ENCODE measurements around the gene CHRNA9. TPM values are rescaled to one million over a fixed set of nuclear protein-coding genes. Genes with fewer than 3 reads are reported as not detected.

The CHRNA9 gene
- polyA plus RNA-seq, 1 of the 3 experiments (the other 2 are of a cell fraction) = 0.05 TPM

DNA sequence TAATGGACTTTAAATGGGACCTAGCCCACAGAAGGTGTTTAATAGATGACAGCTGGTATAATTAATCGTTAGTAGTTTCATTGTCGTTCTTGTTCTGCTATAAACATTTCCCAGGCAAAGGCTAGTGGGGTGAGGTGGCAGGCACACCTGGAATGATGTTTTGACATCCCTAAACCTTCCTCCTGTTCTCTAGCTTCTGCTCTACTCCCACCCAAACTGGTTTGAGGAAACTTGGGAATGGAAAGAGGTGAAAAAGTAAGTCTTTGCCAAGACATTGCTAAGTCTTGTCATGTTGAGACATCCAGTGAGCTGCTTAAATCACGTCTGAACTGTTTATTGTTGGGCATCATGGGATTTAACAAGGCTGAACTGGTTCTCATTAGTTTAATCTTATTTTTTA lies 37.5 kb downstream of the CHRNA9 start:
- Histone ChIP-seq H3K9me2 (no peaks in the 10 kb centered on the region), H4K20me1 (ENCODE audit: insufficient read depth) (no peaks in the 10 kb centered on the region), H2AFZ (ENCODE audit: low read depth) (no peak overlapping the region), H3K27ac (ENCODE audit: low read depth in 2 of 2, low read length in 1 of 2) (no peak overlapping the region), H3K4me2 (no peak overlapping the region), H3K36me3 (replicated peaks in 1 of 2; ENCODE audit: control insufficient read depth in 1 of 2, insufficient read depth in 2 of 2, low read length in 1 of 2) (no peaks in the 10 kb centered on the region), H3F3A (replicated peaks; ENCODE audit: insufficient read depth) (no peaks in the 10 kb centered on the region), H3K4me3 (ENCODE audit: low read depth in 2 of 2, low read length in 1 of 2) (no peak overlapping the region), H3K4me1 (ENCODE audit: control insufficient read depth in 1 of 2, insufficient read depth in 2 of 2, low read depth in 1 of 2, low read length in 1 of 2) (no peaks in the 10 kb centered on the region), H3K27me3 (ENCODE audit: insufficient read depth) (no peaks in the 10 kb centered on the region), H3K9me3 (no peaks in the 10 kb centered on the region), H3K9ac (no peak overlapping the region), H3K79me2 (ENCODE audit: insufficient read depth) (no peaks in the 10 kb centered on the region)
- POLR2A ChIA-PET = no interaction called here
- CTCF ChIA-PET = no interaction called here
- no peak for TF ChIP-seq POLR2AphosphoS5 (IDR thresholded peaks at IDR 0.05; ENCODE audit: low read depth, low read length)
- TF ChIP-seq, protein P1, sequence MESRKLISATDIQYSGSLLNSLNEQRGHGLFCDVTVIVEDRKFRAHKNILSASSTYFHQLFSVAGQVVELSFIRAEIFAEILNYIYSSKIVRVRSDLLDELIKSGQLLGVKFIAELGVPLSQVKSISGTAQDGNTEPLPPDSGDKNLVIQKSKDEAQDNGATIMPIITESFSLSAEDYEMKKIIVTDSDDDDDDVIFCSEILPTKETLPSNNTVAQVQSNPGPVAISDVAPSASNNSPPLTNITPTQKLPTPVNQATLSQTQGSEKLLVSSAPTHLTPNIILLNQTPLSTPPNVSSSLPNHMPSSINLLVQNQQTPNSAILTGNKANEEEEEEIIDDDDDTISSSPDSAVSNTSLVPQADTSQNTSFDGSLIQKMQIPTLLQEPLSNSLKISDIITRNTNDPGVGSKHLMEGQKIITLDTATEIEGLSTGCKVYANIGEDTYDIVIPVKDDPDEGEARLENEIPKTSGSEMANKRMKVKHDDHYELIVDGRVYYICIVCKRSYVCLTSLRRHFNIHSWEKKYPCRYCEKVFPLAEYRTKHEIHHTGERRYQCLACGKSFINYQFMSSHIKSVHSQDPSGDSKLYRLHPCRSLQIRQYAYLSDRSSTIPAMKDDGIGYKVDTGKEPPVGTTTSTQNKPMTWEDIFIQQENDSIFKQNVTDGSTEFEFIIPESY (IDR thresholded peaks at IDR 0.05; ENCODE audit: borderline replicate concordance, low read depth) = no peak
- TF ChIP-seq TCF12 (IDR thresholded peaks at IDR 0.05) = no peak
- no peak for TF ChIP-seq FOXM1 (IDR thresholded peaks at IDR 0.05; ENCODE audit: low read depth)
- no peak for TF ChIP-seq YY1 (IDR thresholded peaks at IDR 0.05; ENCODE audit: low read depth)
- no peak for TF ChIP-seq NRF1 (IDR thresholded peaks at IDR 0.05; ENCODE audit: low read depth, low read length)
- TF ChIP-seq RXRA (IDR thresholded peaks at IDR 0.05; ENCODE audit: borderline replicate concordance, low read depth) = no peak
- no peak for TF ChIP-seq ELF1 (IDR thresholded peaks at IDR 0.05)
- TF ChIP-seq SMC3 (IDR thresholded peaks at IDR 0.05; ENCODE audit: low read depth, low read length) = no peak
- TF ChIP-seq FOSL2 (IDR thresholded peaks at IDR 0.05; ENCODE audit: borderline replicate concordance, low read depth) = no peak
- no peak for TF ChIP-seq JUND (IDR thresholded peaks at IDR 0.05)
- TF ChIP-seq, protein P2, sequence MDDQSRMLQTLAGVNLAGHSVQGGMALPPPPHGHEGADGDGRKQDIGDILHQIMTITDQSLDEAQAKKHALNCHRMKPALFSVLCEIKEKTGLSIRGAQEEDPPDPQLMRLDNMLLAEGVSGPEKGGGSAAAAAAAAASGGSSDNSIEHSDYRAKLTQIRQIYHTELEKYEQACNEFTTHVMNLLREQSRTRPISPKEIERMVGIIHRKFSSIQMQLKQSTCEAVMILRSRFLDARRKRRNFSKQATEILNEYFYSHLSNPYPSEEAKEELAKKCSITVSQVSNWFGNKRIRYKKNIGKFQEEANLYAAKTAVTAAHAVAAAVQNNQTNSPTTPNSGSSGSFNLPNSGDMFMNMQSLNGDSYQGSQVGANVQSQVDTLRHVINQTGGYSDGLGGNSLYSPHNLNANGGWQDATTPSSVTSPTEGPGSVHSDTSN (IDR thresholded peaks at IDR 0.05) = no peak
- WGBS (ENCODE audit: low lambda C conversion rate) = 71% methylated on average over 3 of the region's 3 CpGs
- no peak for DNase-seq

DNA sequence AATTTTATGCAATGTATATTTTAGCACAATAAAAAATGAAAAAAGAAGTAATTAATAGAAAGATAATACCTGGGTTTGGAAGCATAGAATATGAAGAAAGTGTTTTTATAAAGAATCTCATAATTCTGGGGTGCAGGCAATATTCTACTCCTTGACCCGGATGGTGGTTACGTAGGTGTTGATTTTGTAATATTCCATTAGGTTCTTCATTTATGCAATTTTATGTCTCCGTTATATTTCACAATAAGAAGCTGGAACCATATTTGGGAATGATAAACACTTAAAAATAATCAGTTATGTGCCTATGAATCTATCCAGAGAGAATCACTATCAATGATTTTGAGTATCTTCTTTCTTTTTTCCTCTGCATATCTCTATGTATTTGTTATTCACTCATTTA lies 38.5 kb downstream of the CHRNA9 start:
- H3K9me2 ChIP-seq = no peaks in the 10 kb centered on the region
- POLR2A ChIA-PET = no interaction called here
- CTCF ChIA-PET = no interaction called here

More for the DNA sequence above, 38.5 kb downstream of the CHRNA9 start:
- Histone ChIP-seq H3K27me3 (ENCODE audit: insufficient read depth) (no peaks in the 10 kb centered on the region), H2AFZ (ENCODE audit: low read depth) (no peak overlapping the region), H3K36me3 (replicated peaks in 1 of 2; ENCODE audit: control insufficient read depth in 1 of 2, insufficient read depth in 2 of 2, low read length in 1 of 2) (no peaks in the 10 kb centered on the region), H3K79me2 (ENCODE audit: insufficient read depth) (no peaks in the 10 kb centered on the region), H3K4me1 (ENCODE audit: control insufficient read depth in 1 of 2, insufficient read depth in 2 of 2, low read depth in 1 of 2, low read length in 1 of 2) (no peaks in the 10 kb centered on the region), H4K20me1 (ENCODE audit: insufficient read depth) (no peaks in the 10 kb centered on the region), H3K9me3 (no peaks in the 10 kb centered on the region), H3K9ac (no peak overlapping the region), H3K4me2 (no peak overlapping the region), H3K4me3 (ENCODE audit: low read depth in 2 of 2, low read length in 1 of 2) (no peak overlapping the region), H3F3A (replicated peaks; ENCODE audit: insufficient read depth) (no peaks in the 10 kb centered on the region), H3K27ac (ENCODE audit: low read depth in 2 of 2, low read length in 1 of 2) (no peak overlapping the region)
- no peak for DNase-seq
- TF ChIP-seq FOXJ3 (CRISPR knock-in tag; IDR thresholded peaks at IDR 0.05) = no peak
- TF ChIP-seq GATA2 (CRISPR knock-in tag; IDR thresholded peaks at IDR 0.05) = no peak
- no peak for TF ChIP-seq CHD2 (IDR thresholded peaks at IDR 0.05; ENCODE audit: low read length, partially characterized antibody)
- TF ChIP-seq, protein P3, sequence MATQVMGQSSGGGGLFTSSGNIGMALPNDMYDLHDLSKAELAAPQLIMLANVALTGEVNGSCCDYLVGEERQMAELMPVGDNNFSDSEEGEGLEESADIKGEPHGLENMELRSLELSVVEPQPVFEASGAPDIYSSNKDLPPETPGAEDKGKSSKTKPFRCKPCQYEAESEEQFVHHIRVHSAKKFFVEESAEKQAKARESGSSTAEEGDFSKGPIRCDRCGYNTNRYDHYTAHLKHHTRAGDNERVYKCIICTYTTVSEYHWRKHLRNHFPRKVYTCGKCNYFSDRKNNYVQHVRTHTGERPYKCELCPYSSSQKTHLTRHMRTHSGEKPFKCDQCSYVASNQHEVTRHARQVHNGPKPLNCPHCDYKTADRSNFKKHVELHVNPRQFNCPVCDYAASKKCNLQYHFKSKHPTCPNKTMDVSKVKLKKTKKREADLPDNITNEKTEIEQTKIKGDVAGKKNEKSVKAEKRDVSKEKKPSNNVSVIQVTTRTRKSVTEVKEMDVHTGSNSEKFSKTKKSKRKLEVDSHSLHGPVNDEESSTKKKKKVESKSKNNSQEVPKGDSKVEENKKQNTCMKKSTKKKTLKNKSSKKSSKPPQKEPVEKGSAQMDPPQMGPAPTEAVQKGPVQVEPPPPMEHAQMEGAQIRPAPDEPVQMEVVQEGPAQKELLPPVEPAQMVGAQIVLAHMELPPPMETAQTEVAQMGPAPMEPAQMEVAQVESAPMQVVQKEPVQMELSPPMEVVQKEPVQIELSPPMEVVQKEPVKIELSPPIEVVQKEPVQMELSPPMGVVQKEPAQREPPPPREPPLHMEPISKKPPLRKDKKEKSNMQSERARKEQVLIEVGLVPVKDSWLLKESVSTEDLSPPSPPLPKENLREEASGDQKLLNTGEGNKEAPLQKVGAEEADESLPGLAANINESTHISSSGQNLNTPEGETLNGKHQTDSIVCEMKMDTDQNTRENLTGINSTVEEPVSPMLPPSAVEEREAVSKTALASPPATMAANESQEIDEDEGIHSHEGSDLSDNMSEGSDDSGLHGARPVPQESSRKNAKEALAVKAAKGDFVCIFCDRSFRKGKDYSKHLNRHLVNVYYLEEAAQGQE (IDR thresholded peaks at IDR 0.05; ENCODE audit: low read depth, low read length) = no peak
- WGBS (ENCODE audit: low lambda C conversion rate) = 92% methylated on average over 3 of the region's 3 CpGs
